Endodermal cell (in vitro differentiated cells): ENCODE data around the gene EFCAB14. TPM values are rescaled to one million over a fixed set of nuclear protein-coding genes. Genes with fewer than 3 reads are reported as not detected.

Source experiments
- DNase-seq: peaks from one replicate; pipeline ENCODE4 v3.0.0-alpha.2; 2017
- H3K27ac ChIP-seq: 2 replicates; pipeline ENCODE4 v1.5.1; 2013; ENCODE audit warnings: mild to moderate bottlenecking, low read depth, low read length, moderate library complexity
- H3K27me3 ChIP-seq: 2 replicates; pipeline ENCODE4 v1.6.1; 2013; ENCODE audit warnings: mild to moderate bottlenecking, low read length, moderate library complexity; ENCODE audit not compliant: insufficient read depth, control insufficient read depth, poor library complexity, severe bottlenecking
- H3K36me3 ChIP-seq: 2 replicates; pipeline ENCODE4 v1.7.0; 2013; ENCODE audit warnings: mild to moderate bottlenecking, low read length, moderate library complexity; ENCODE audit not compliant: control insufficient read depth, insufficient read depth
- H3K4me1 ChIP-seq: one replicate; pipeline ENCODE4 v1.7.0; 2013; ENCODE audit warnings: low read length; ENCODE audit not compliant: control insufficient read depth, insufficient read depth
- H3K4me3 ChIP-seq: 2 replicates; pipeline ENCODE4 v1.5.1; 2013; ENCODE audit warnings: mild to moderate bottlenecking, low read length, moderate library complexity
- H3K9ac ChIP-seq: 2 replicates; pipeline ENCODE4 v1.6.1; 2013; ENCODE audit warnings: mild to moderate bottlenecking, low read length, moderate library complexity; ENCODE audit not compliant: poor library complexity, severe bottlenecking; ENCODE audit errors: extremely low read depth
- H3K9me3 ChIP-seq: 2 replicates; pipeline ENCODE4 v1.6.1; 2013; ENCODE audit warnings: mild to moderate bottlenecking, low read length, moderate library complexity; ENCODE audit not compliant: control insufficient read depth
- H3K27ac Mint-ChIP-seq: 2 replicates; pipeline ENCODE4 v1.8.0; 2020; ENCODE audit warnings: mixed read lengths
- H3K27me3 Mint-ChIP-seq: 2 replicates; pipeline ENCODE4 v1.8.0; 2021; ENCODE audit warnings: mild to moderate bottlenecking, mixed read lengths; ENCODE audit not compliant: insufficient read depth
- H3K36me3 Mint-ChIP-seq: 2 replicates; pipeline ENCODE4 v1.8.0; 2020; ENCODE audit warnings: low read depth, mixed read lengths
- H3K4me1 Mint-ChIP-seq: 2 replicates; pipeline ENCODE4 v1.8.0; 2020; ENCODE audit warnings: mixed read lengths
- H3K4me3 Mint-ChIP-seq: 2 replicates; pipeline ENCODE4 v1.8.0; 2020; ENCODE audit warnings: mild to moderate bottlenecking, moderate library complexity, mixed read lengths
- H3K9me3 Mint-ChIP-seq: 2 replicates; pipeline ENCODE4 v1.8.0; 2020; ENCODE audit warnings: mild to moderate bottlenecking, mixed read lengths
- WGBS, 2 experiments: methylation state at CpG; one replicate each; pipeline versions ENCODE4 v1.1.5 to v1.1.7; 2013; ENCODE audit warnings: missing lambda C conversion rate in 2 of 2, mixed read lengths in 1 of 2; ENCODE audit not compliant: insufficient coverage in 1 of 2, insufficient read length in 1 of 2; 5-methylcytosine and 5-hydroxymethylcytosine counted together
- total RNA-seq, 2 donors: library from RNA; stranded (reverse); fragmentation: NEBNext Ultra II Directional in 1 of 2; extraction: Animal tissue kit (Norgen Biotek cat#: 25700) in 1 of 2; gene quantifications; 2 replicates in 1 of 2; 3 replicates in 1 of 2; pipeline ENCODE4 v1.2.1, GENCODE V29; 2021
- TF ChIP-seq, protein P1 (sequence below): fragments of 200-600 bp; sonication (generic); conservative IDR thresholded peaks from 2 replicates; pipeline ENCODE4 v1.5.0; 2021; ENCODE audit warnings: antibody characterized with exemption, mild to moderate bottlenecking

Gene EFCAB14
- total RNA-seq, 2 donors from 2014 or later: 82.7 to 83.4 TPM

- Histone ChIP-seq H3K27ac (no peak overlapping the region), H3K4me1 (no peaks in the 10 kb centered on the region), H3K9ac (no peak overlapping the region), H3K9me3 (peaks cover 64% of the 10 kb centered on the region), H3K27me3 (peaks cover 5% of the 10 kb centered on the region), H3K4me3 (peak overlapping the region; percentile 46), H3K36me3 (no peaks in the 10 kb centered on the region)
- 78 to 93% methylated on average over 2 to 4 of the region's 4 CpGs for WGBS, 2 experiments
- no peak for DNase-seq
- Mint-ChIP-seq H3K27ac (peak overlapping the region; percentile 50), H3K36me3 (no peaks in the 10 kb centered on the region), H3K27me3 (peaks cover 25% of the 10 kb centered on the region), H3K4me3 (no peak overlapping the region), H3K9me3 (peaks cover 53% of the 10 kb centered on the region), H3K4me1 (peaks cover 5% of the 10 kb centered on the region)
- TF ChIP-seq, protein P1, sequence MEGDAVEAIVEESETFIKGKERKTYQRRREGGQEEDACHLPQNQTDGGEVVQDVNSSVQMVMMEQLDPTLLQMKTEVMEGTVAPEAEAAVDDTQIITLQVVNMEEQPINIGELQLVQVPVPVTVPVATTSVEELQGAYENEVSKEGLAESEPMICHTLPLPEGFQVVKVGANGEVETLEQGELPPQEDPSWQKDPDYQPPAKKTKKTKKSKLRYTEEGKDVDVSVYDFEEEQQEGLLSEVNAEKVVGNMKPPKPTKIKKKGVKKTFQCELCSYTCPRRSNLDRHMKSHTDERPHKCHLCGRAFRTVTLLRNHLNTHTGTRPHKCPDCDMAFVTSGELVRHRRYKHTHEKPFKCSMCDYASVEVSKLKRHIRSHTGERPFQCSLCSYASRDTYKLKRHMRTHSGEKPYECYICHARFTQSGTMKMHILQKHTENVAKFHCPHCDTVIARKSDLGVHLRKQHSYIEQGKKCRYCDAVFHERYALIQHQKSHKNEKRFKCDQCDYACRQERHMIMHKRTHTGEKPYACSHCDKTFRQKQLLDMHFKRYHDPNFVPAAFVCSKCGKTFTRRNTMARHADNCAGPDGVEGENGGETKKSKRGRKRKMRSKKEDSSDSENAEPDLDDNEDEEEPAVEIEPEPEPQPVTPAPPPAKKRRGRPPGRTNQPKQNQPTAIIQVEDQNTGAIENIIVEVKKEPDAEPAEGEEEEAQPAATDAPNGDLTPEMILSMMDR: no peak
Measured at GRCh38 chr1:46767649-46768282, 48.9 kb upstream of the EFCAB14 start.

DNA sequence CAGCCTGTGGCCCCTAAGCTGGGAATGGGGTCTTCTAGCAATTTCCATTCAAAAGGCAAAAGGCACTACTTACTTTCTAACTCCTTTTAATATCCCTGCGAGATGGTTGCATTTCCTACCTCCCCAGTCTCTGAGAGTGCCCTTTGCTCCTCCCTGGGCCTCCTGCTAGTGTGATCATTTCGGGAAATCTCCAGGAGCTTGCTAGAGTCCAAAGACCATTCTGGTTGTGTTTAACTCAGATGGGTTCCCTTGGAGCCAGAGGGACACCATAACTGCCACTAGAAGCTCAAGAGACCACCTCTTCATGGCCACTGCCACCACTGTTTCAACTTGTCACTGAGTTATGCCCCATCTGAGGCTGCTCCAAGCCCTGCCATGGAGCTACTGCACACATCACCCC, 45.5 kb upstream of the EFCAB14 start:
- Mint-ChIP-seq H3K36me3 (no peaks in the 10 kb centered on the region), H3K9me3 (peaks cover 20% of the 10 kb centered on the region), H3K4me1 (peaks cover 5% of the 10 kb centered on the region), H3K27ac (no peak overlapping the region), H3K4me3 (no peak overlapping the region), H3K27me3 (peaks cover 30% of the 10 kb centered on the region)
- DNase-seq: no peak
- peaks cover 11% of the 10 kb centered on the region for H3K27me3 ChIP-seq
- no peak overlapping the region for H3K9ac ChIP-seq
- H3K4me1 ChIP-seq: no peaks in the 10 kb centered on the region
- H3K36me3 ChIP-seq: no peaks in the 10 kb centered on the region
- H3K9me3 ChIP-seq: peaks cover 36% of the 10 kb centered on the region
- no peak overlapping the region for H3K4me3 ChIP-seq
- TF ChIP-seq, protein P1: no peak
- 71 to 89% methylated on average over 2 of the region's 2 CpGs for WGBS, 2 experiments
- H3K27ac ChIP-seq: no peak overlapping the region

- Histone ChIP-seq H3K9me3 (peaks cover 12% of the 10 kb centered on the region), H3K27ac (no peak overlapping the region), H3K4me1 (peaks cover 10% of the 10 kb centered on the region), H3K9ac (no peak overlapping the region), H3K36me3 (no peaks in the 10 kb centered on the region), H3K27me3 (peaks cover 11% of the 10 kb centered on the region), H3K4me3 (no peak overlapping the region)
- TF ChIP-seq, protein P1: no peak
- Mint-ChIP-seq H3K27me3 (peaks cover 28% of the 10 kb centered on the region), H3K27ac (no peak overlapping the region), H3K4me1 (peaks cover 16% of the 10 kb centered on the region), H3K9me3 (no peaks in the 10 kb centered on the region), H3K4me3 (no peak overlapping the region), H3K36me3 (no peaks in the 10 kb centered on the region)
- DNase-seq: no peak
Measured at GRCh38 chr1:46761740-46762139, 42.8 kb upstream of the EFCAB14 start.
